Esophagus squamous epithelium (tissue), 5 donors: ENCODE results near the gene DDX47. TPM values are rescaled to one million over a fixed set of nuclear protein-coding genes. Genes with fewer than 3 reads are reported as not detected.
"Not testable (repeated sequence)": the region's sequence is repeated elsewhere in the genome, so short reads cannot be mapped to it uniquely, and the experiment has no call there.

Experiments used
- DNase-seq: peaks from one replicate; lab custom pipeline; 2025; lab: John Stamatoyannopoulos, UW
- H3K27ac ChIP-seq, 4 donors: fragments of 200-600 bp; sonication (generic); one replicate each; pipeline ENCODE4 v1.5.1; 2016 to 2019; ENCODE audit warnings: mild to moderate bottlenecking in 1 of 4
- H3K27me3 ChIP-seq, 4 donors: fragments of 200-600 bp; sonication (generic); 1 replicate in 3 of 4; 2 replicates in 1 of 4; pipeline versions ENCODE4 v1.5.1 to v1.6.0; 2017 to 2021; ENCODE audit warnings: antibody characterized with exemption in 1 of 4
- H3K36me3 ChIP-seq, 3 donors: fragments of 200-600 bp; sonication (generic); one replicate each; pipeline ENCODE4 v1.5.1; 2016 to 2019
- H3K4me1 ChIP-seq, 3 donors: fragments of 200-600 bp; sonication (generic); one replicate each; pipeline ENCODE4 v1.5.1; 2017 to 2019
- H3K4me3 ChIP-seq, 4 donors: fragments of 200-600 bp; sonication (generic); 1 replicate in 3 of 4; 2 replicates in 1 of 4; pipeline ENCODE4 v1.5.1; 2016 to 2019; ENCODE audit warnings: mild to moderate bottlenecking in 2 of 4, moderate library complexity in 1 of 4
- H3K9me3 ChIP-seq, 3 donors: fragments of 200-600 bp; sonication (generic); one replicate each; pipeline ENCODE4 v1.5.1; 2016 to 2019
- CTCF ChIP-seq, 6 experiments: fragments of 450-650 bp in 4 of 6; fragments of 200-600 bp in 2 of 6; sonication (generic) in 2 of 6; IDR thresholded peaks; one replicate each; pipeline ENCODE4 v1.5.1; 2016 to 2019; ENCODE audit warnings: antibody characterized with exemption in 6 of 6, mild to moderate bottlenecking in 4 of 6, moderate library complexity in 4 of 6
- POLR2A ChIP-seq, 4 donors: fragments of 450-650 bp; IDR thresholded peaks; one replicate each; pipeline ENCODE4 v1.6.1; 2017; ENCODE audit warnings: antibody characterized with exemption in 4 of 4, mild to moderate bottlenecking in 4 of 4, moderate library complexity in 3 of 4
- WGBS, 2 donors: methylation state at CpG; one replicate each; pipeline ENCODE4 v1.1.5; 2018; 5-methylcytosine and 5-hydroxymethylcytosine counted together
- intact Hi-C: fragments of 100-400 bp; cut with DNase I; formaldehyde crosslinking; loops from one replicate; pipeline ENCODE4 v1.15.0; 2022
- total RNA-seq, 4 donors: library from RNA; depleted of rRNA; stranded (reverse); fragments of >200 nt; gene quantifications; one replicate each; pipeline ENCODE4 v1.1.0, GENCODE V29; 2016
- donor health status: DM: yes; HTN: yes; CAD: no.

Gene DDX47
- total RNA-seq, 4 donors from 2014 or later, result 40.6 to 67.9 (median 55.3) TPM

GRCh38 chr12:12800406-12801180 lies 12.6 kb upstream of the DDX47 start:
- DNase-seq, result no peak
- 78 to 81% methylated on average over 8 to 9 of the region's 9 CpGs for WGBS, 2 donors
- H3K27ac ChIP-seq, result peak overlapping the region; percentile 68 to 85 (median 82)
- peaks cover 8 to 57% (median 27%) of the 10 kb centered on the region in 3 donors for H3K4me1 ChIP-seq
- no peaks in the 10 kb centered on the region for H3K27me3 ChIP-seq
- H3K4me3 ChIP-seq, result no peak overlapping the region
- no peak for TF ChIP-seq POLR2A (IDR thresholded peaks at IDR 0.05)
- no peak for TF ChIP-seq CTCF (IDR thresholded peaks at IDR 0.05)
- intact Hi-C loops, result no loop called here
- H3K36me3 ChIP-seq, result no peaks in the 10 kb centered on the region
- H3K9me3 ChIP-seq, result no peaks in the 10 kb centered on the region

- Histone ChIP-seq H3K27ac (peak overlapping the region in 3 of 4 donors; percentile 79 to 85 (median 84)), H3K4me1 (peaks cover 8 to 68% (median 27%) of the 10 kb centered on the region in 3 donors)
- 81 to 86% methylated on average over 1 to 4 of the region's 4 CpGs for WGBS, 2 donors
- H3K4me3 ChIP-seq, H3K36me3 ChIP-seq, H3K27me3 ChIP-seq, DNase-seq, H3K9me3 ChIP-seq, intact Hi-C loops: not testable (repeated sequence)
Observed at GRCh38 chr12:12801656-12802055, 11.5 kb upstream of the DDX47 start.

- Histone ChIP-seq H3K4me1 (peaks cover 22 to 83% (median 42%) of the 10 kb centered on the region in 3 donors), H3K27me3 (no peaks in the 10 kb centered on the region), H3K27ac (peak overlapping the region; percentile 74 to 90 (median 85)), H3K9me3 (no peaks in the 10 kb centered on the region), H3K4me3 (no peak overlapping the region), H3K36me3 (no peaks in the 10 kb centered on the region)
- 17 to 31% methylated on average over 2 of the region's 2 CpGs for WGBS, 2 donors
- peak in 1 of 6 experiments; percentile 6 for TF ChIP-seq CTCF (IDR thresholded peaks at IDR 0.05)
- no peak for TF ChIP-seq POLR2A (IDR thresholded peaks at IDR 0.05)
- intact Hi-C loops, result no loop called here
- DNase-seq, result no peak
Observed at GRCh38 chr12:12803186-12803585, 10.0 kb upstream of the DDX47 start.

- WGBS, 2 donors, result 34 to 57% methylated on average over 6 of the region's 6 CpGs
- no peaks in the 10 kb centered on the region for H3K27me3 ChIP-seq
- intact Hi-C loops, result no loop called here
- peaks cover 25 to 91% (median 50%) of the 10 kb centered on the region in 3 donors for H3K4me1 ChIP-seq
- H3K27ac ChIP-seq, result peak overlapping the region; percentile 74 to 90 (median 85)
- no peak overlapping the region for H3K4me3 ChIP-seq
- no peak for DNase-seq
- no peaks in the 10 kb centered on the region for H3K9me3 ChIP-seq
- no peak for TF ChIP-seq CTCF (IDR thresholded peaks at IDR 0.05)
- no peak for TF ChIP-seq POLR2A (IDR thresholded peaks at IDR 0.05)
- H3K36me3 ChIP-seq, result no peaks in the 10 kb centered on the region
Observed at GRCh38 chr12:12804011-12804410, 9.1 kb upstream of the DDX47 start.

- Histone ChIP-seq H3K36me3 (no peaks in the 10 kb centered on the region), H3K27ac (peak overlapping the region; percentile 74 to 90 (median 85)), H3K4me3 (no peak overlapping the region), H3K27me3 (no peaks in the 10 kb centered on the region), H3K4me1 (peaks cover 25 to 96% (median 53%) of the 10 kb centered on the region in 3 donors), H3K9me3 (no peaks in the 10 kb centered on the region)
- TF ChIP-seq CTCF (IDR thresholded peaks at IDR 0.05) (no peak), POLR2A (IDR thresholded peaks at IDR 0.05) (peak in 1 of 4 donors; percentile 13)
- WGBS, 2 donors, result 24 to 46% methylated on average over 6 of the region's 6 CpGs
- no peak for DNase-seq
- intact Hi-C loops, result no loop called here
Observed at GRCh38 chr12:12804432-12804886, 8.7 kb upstream of the DDX47 start.
